Spleen (tissue), 11 donors: Measurements from ENCODE around the gene CLCN7. TPM values are rescaled to one million over a fixed set of nuclear protein-coding genes. Genes with fewer than 3 reads are reported as not detected.

Experiments
- DNase-seq: peaks from one replicate; pipeline ENCODE4 v3.0.0-alpha.2; 2020
- H3K27ac ChIP-seq, 8 donors: fragments of 200-600 bp; sonication (generic) in 7 of 8; 1 replicate in 4 of 8; 2 replicates in 4 of 8; pipeline versions ENCODE4 v1.5.0 to v1.8.0; 2016 to 2021; ENCODE audit warnings: inconsistent platforms in 4 of 8, mild to moderate bottlenecking in 4 of 8, moderate library complexity in 1 of 8
- H3K27me3 ChIP-seq, 7 donors: fragments of 200-600 bp; sonication (generic) in 6 of 7; replicated peaks in 1 of 7; 1 replicate in 4 of 7; 2 replicates in 3 of 7; pipeline versions ENCODE4 v1.5.0 to v1.8.0; 2016 to 2021; ENCODE audit warnings: inconsistent platforms in 3 of 7, mild to moderate bottlenecking in 1 of 7
- H3K36me3 ChIP-seq, 6 donors: fragments of 200-600 bp; sonication (generic) in 5 of 6; 1 replicate in 4 of 6; 2 replicates in 2 of 6; pipeline versions ENCODE4 v1.5.0 to v1.8.0; 2016 to 2021; ENCODE audit warnings: inconsistent platforms in 2 of 6
- H3K4me1 ChIP-seq, 6 donors: fragments of 200-600 bp; sonication (generic) in 5 of 6; 1 replicate in 3 of 6; 2 replicates in 3 of 6; pipeline versions ENCODE4 v1.5.0 to v1.8.0; 2016 to 2021; ENCODE audit warnings: inconsistent platforms in 3 of 6
- H3K4me3 ChIP-seq, 8 donors: fragments of 200-600 bp; sonication (generic) in 7 of 8; 1 replicate in 4 of 8; 2 replicates in 4 of 8; pipeline versions ENCODE4 v1.5.0 to v1.8.0; 2016 to 2021; ENCODE audit warnings: inconsistent platforms in 4 of 8, mild to moderate bottlenecking in 4 of 8, moderate library complexity in 2 of 8
- H3K9me3 ChIP-seq, 8 donors: fragments of 200-600 bp; sonication (generic) in 7 of 8; 1 replicate in 4 of 8; 2 replicates in 4 of 8; pipeline versions ENCODE4 v1.5.0 to v1.8.0; 2016 to 2021; ENCODE audit warnings: inconsistent platforms in 4 of 8
- CTCF ChIP-seq, 11 experiments: fragments of 200-600 bp in 7 of 11; fragments of 450-650 bp in 4 of 11; sonication (generic) in 4 of 11; IDR thresholded peaks in 8 of 11; conservative IDR thresholded peaks in 3 of 11; 1 replicate in 7 of 11; 2 replicates in 4 of 11; pipeline versions ENCODE4 v1.4.0 to v1.8.0; 2016 to 2021; ENCODE audit warnings: antibody characterized with exemption in 11 of 11, inconsistent platforms in 4 of 11, mild to moderate bottlenecking in 1 of 11
- POLR2A ChIP-seq, 3 donors: fragments of 450-650 bp; IDR thresholded peaks; one replicate each; pipeline ENCODE4 v1.5.1; 2017; ENCODE audit warnings: antibody characterized with exemption in 3 of 3, mild to moderate bottlenecking in 1 of 3
- POLR2AphosphoS5 ChIP-seq, 3 donors: sonication (generic); formaldehyde crosslinking; IDR thresholded peaks; one replicate each; pipeline ENCODE4 v1.5.1; 2017; ENCODE audit warnings: antibody characterized with exemption in 3 of 3
- WGBS, 5 donors: extraction: QIAGEN DNeasy Blood & Tissue Kit in 3 of 5; methylation state at CpG; one replicate each; pipeline versions ENCODE4 v1.1.5 to v1.1.7; 2013 to 2018; 5-methylcytosine and 5-hydroxymethylcytosine counted together
- intact Hi-C: fragments of 100-400 bp; cut with DNase I; formaldehyde crosslinking; loops from one replicate; pipeline ENCODE4 v1.15.0; 2023; ENCODE audit warnings: low total_unique reads
- polyA plus RNA-seq, 3 donors: library from polyadenylated mRNA; stranded (reverse); fragments of 200-250 nt; gene quantifications; one replicate each; pipeline ENCODE4 v1.2.1, GENCODE V29; 2013
- total RNA-seq, 7 donors: library from RNA; depleted of rRNA in 3 of 7; stranded (reverse); fragments of >200 nt in 3 of 7; fragmentation: NEBNext Ultra II Directional in 4 of 7; extraction: Animal tissue kit (Norgen Biotek cat#: 25700) in 4 of 7; gene quantifications; one replicate each; pipeline versions ENCODE4 v1.1.0 to v1.2.1, GENCODE V29; 2016 to 2021
- donor health status: healthy with polysubstance abuse.
- donor health status: DM: no; HTN: no; CAD: no; lungs with moderate emphysema.
- donor health status: DM: no; HTN: no; CAD: no.
- donor health status: Bipolar disorder and iron deficiency.
- donor health status: healthy.
- donor health status: DM: no; HTN: no; CAD: no.
- donor health status: DM: yes; HTN: yes; CAD: no.

CLCN7 gene
- total and polyA plus RNA-seq, 10 donors = 43.2 to 146 (median 115) TPM

DNA sequence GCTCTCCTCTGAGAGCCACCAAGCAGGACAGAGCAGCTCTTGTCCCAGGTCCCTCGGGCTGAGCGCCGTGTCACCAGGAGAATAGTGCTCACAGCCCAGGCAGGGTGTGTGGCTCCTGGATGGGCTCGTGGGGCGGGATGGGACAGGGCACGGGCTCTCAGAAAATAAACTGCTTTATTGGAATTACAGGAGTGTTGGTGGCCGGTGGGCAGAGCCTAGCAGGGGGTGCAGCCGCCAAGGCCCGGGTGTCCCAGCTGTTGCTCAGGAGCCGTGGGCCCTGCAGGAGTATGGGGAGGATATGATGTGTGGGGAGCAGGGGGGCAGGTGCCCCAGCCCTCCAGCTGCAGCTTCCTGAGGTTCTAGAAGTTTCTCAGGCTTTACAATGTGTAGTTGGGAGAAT lies 35.4 kb upstream of the CLCN7 start:
- 75 to 89% (median 85%) methylated on average over 9 to 10 of the region's 10 CpGs for WGBS, 5 donors
- peak overlapping the region in 5 of 8 donors; percentile 23 to 57 (median 46) for H3K27ac ChIP-seq
- H3K27me3 ChIP-seq = no peaks in the 10 kb centered on the region
- H3K9me3 ChIP-seq = peaks cover 0 to 20% (median 16%) of the 10 kb centered on the region in 8 donors
- no peak overlapping the region for H3K4me3 ChIP-seq
- peaks cover 0 to 48% (median 15%) of the 10 kb centered on the region in 6 donors for H3K4me1 ChIP-seq
- DNase-seq = no peak
- peaks cover 0 to 64% (median 36%) of the 10 kb centered on the region in 6 donors for H3K36me3 ChIP-seq
- intact Hi-C loops = no loop called here
- TF ChIP-seq POLR2AphosphoS5 (IDR thresholded peaks at IDR 0.05) (no peak), CTCF (IDR thresholded peaks at IDR 0.05 in 8 of 11, conservative IDR thresholded peaks at IDR 0.05 in 3 of 11) (no peak), POLR2A (IDR thresholded peaks at IDR 0.05) (no peak)

- H3K36me3 ChIP-seq = peaks cover 0 to 71% (median 36%) of the 10 kb centered on the region in 6 donors
- H3K4me3 ChIP-seq = no peak overlapping the region
- H3K27ac ChIP-seq = peak overlapping the region in 5 of 8 donors; percentile 23 to 57 (median 46)
- intact Hi-C loops = no loop called here
- TF ChIP-seq CTCF (IDR thresholded peaks at IDR 0.05 in 8 of 11, conservative IDR thresholded peaks at IDR 0.05 in 3 of 11) (no peak), POLR2AphosphoS5 (IDR thresholded peaks at IDR 0.05) (peak; percentile 43 to 84 (median 74)), POLR2A (IDR thresholded peaks at IDR 0.05) (no peak)
- 72 to 91% (median 85%) methylated on average over 22 to 44 of the region's 44 CpGs for WGBS, 5 donors
- no peaks in the 10 kb centered on the region for H3K27me3 ChIP-seq
- peaks cover 0 to 48% (median 15%) of the 10 kb centered on the region in 6 donors for H3K4me1 ChIP-seq
- peaks cover 0 to 13% (median 8%) of the 10 kb centered on the region in 8 donors for H3K9me3 ChIP-seq
- peak; percentile 81 for DNase-seq
Observed at GRCh38 chr16:1509307-1510221, 34.7 kb upstream of the CLCN7 start.

- Histone ChIP-seq H3K9me3 (peaks cover 0 to 3% (median 0%) of the 10 kb centered on the region in 8 donors), H3K4me1 (peaks cover 0 to 48% (median 15%) of the 10 kb centered on the region in 6 donors), H3K36me3 (peaks cover 0 to 77% (median 40%) of the 10 kb centered on the region in 6 donors), H3K27me3 (no peaks in the 10 kb centered on the region), H3K4me3 (no peak overlapping the region), H3K27ac (peak overlapping the region in 2 of 8 donors; percentile 43 to 55)
- DNase-seq = no peak
- WGBS, 5 donors = 83 to 89% (median 88%) methylated on average over 14 to 24 of the region's 24 CpGs
- intact Hi-C loops = no loop called here
- TF ChIP-seq CTCF (IDR thresholded peaks at IDR 0.05 in 8 of 11, conservative IDR thresholded peaks at IDR 0.05 in 3 of 11) (no peak), POLR2A (IDR thresholded peaks at IDR 0.05) (no peak), POLR2AphosphoS5 (IDR thresholded peaks at IDR 0.05) (no peak)
Observed at GRCh38 chr16:1508494-1509187, 33.8 kb upstream of the CLCN7 start.
